Brain pericyte (primary cell): ENCODE measurements around the gene FGF14.

Experiments used
- DNase-seq: peaks from one replicate; pipeline ENCODE4 v3.0.0-alpha.2; 2012; ENCODE audit warnings: low read depth, low spot score

Gene FGF14

GRCh38 chr13:102401766-102402165, at the start of gene FGF14:
FGF14 (minus strand) TSS chr13:102402048.
- DNase-seq: no peak

GRCh38 chr13:102443249-102443648, 41.4 kb upstream of the FGF14 start:
- DNase-seq: no peak

- no peak for DNase-seq
These were observed 39.2 kb upstream of the FGF14 start for GRCh38 chr13:102441085-102441484.

- DNase-seq: no peak
These were observed 38.5 kb upstream of the FGF14 start for GRCh38 chr13:102440259-102440936.

DNA sequence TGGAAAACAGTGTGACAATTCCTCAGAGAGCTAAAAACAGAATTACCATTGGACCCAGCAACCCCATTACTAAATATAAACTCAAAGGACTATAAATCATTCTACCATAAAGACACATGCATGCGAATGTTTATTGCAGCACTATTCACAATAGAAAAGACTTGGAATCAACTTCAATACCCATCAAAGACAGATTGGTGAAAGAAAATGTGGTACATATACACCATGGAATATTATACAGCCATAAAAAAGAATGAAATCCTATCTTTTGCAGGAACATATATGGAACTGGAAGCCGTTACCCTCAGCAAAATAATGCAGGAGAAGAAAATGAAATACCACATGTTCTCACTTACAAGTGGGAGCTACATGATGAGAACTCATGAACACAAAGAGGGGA, 20.8 kb upstream of the FGF14 start:
- DNase-seq: no peak

DNA sequence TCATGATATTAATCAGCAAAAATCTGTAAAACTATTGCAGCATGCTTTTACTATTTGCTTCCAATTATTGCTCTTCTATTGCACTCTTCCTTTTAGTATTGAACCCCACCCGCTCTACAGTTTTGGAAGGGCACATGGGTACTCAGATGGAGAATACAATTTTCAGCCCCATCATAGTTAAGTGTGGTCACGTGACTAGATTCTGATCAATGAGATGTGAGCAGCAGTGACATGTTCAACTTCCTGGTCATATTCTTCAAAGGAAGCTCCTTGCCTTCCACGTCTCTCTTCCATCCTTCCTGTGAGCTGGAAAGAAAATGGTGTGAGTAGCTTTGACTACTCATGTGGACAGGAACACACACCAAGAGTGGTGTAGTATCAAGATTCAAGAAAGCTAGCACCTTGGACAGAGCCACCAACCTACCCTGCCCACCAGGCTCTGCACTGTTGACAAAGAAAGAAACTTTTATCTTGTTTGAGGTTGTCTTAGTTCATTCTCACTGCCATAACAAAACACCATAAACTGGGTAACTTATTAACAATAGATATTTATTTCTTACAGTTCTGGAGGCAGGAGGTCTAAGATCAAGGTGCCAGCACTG, 3.8 kb upstream of the FGF14 start:
- no peak for DNase-seq

DNA sequence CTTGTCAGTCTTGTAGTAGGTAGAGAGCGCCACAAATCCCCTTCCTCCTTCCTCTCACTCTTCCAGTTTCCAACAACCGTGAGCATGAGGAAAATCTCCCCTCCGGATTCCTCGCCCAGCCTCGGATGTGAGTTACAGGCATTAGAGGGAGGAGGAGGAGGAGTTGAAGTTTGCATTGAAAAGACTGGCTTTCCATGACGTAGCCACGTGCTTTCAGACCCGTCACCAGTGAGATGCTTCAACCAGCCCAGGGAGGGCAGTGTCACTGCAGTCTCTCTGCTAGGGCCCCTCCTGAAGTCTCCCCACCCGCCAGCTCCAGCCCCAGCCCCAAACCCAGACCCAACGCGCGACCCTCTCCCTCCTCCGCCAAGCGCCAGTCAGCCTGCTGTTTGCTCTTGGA, 442 bp upstream of the FGF14 start:
- DNase-seq: no peak

DNA sequence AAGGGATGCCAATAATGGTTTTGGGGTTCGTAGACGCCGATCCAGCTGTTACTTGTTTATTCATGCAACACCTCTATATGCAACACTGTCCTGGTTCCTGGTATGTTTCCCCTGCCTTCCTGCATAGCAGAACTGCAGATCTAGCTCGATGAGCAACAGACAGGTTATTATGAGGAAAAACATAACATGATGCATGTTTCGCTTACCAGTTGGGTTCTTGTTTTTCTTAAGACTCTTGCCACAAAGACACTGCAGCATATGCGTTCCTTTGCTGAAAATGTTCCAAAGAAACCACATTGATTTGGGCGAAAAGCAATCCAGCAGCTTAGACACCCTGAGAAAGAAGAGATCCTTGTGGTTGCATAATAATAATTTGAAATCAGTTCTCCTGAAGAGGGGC, 583 bp downstream of the FGF14 start:
- no peak for DNase-seq

DNA sequence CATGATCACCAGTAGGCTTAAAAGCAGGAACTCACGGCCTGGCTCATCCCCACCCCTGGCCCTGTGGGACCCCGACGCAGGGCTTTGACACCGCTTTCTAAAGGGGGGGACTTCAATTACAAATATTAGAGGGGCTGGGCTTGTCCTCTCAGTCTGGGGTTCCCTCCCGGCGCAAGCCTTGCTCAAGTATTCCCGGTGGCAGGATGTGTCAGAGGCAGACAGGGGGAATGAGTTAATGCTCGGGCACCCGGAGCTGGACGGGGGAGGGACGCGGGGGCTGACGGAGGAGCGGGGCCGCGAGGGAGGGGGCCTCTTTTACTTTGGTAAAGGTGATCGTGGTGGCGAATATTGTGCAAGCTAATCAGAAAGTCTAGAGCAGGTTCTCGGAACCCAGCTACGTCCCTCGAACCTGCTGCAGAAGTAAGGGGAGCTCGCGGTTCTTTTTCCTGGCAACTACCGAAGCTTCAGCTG, 1.1 kb downstream of the FGF14 start:
- no peak for DNase-seq

DNA sequence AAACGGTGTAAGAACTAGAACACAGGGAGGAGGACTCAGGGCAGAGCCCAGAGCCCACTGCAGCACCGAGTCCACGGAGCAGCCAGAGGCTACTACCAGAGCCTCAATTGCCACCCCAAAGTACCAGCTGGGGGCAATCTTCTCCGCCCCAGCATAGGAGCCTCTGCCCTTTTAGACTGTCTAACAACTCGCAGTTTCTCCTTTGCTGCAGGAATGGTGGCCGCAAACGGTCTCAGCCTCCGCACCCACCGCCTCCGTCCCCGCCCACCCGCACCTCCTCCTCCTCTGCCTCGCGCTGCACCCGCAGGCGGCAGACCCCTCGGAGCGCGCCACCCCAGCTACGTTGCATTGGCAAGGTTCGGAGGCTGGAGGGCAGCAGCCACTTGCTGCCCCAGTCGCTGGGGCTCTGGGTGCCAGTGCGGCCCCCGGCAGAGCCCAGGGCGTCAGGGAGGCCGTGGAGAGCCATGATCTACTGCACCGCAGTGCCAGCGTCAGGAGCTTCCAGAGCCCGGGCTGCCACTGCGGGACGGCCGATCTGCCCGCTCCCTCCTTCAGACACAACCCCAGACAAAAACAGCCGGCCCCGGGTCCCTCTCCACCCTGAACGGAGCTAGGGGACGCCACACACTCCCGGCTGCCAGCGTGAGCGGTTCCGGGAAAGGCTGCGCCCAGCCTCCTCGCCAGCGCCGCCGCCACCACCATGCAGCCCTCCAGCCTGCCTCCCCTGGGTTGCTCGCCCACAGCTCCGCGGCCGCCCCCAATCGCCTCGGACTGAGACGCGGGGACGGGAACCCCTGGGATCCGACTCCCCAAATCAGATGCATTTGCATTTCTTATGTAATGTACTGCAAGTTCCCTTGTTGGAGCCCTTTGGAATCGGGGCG, 1.8 kb downstream of the FGF14 start:
- no peak for DNase-seq

DNA sequence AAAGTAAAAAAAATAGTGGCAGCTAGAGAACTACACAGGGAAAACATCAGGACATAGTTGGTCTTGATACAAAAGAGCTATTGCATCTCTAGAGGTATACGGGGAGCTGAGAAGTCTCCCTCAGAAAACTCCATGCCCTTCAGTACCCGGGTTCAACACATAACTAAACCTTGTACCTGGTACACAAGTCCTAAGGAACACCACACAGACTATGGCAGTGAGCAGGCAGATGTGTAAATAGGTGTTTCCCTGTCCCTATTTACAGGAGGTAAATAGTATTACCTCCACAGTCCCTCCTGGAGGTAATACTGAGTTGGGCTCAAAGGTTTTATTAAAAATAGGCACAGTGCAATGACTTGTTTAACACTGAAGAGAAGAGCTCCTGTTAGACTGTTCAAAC, 5.9 kb downstream of the FGF14 start:
- DNase-seq: no peak

DNA sequence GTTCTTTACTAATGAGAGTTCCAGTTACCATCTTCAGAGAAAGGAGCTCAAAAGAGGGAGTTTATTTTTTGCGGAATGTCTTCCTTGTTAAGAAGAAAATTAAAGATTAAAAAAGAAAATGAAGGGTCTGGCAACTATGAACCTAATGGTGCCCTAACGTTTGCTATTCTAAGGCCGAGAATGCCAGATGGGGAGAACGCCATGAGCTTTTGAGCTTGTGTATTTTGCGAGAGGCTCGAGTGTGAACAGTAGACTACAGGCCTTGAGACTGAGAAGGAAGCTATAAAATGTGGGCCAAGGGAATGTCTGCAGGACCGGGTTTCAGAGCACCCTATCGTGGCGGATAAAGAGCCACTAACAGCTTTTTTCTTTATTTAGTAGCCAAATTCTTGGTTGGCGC, 6.7 kb downstream of the FGF14 start:
- DNase-seq: no peak

- peak; percentile 45 for DNase-seq
These were observed 7.4 kb downstream of the FGF14 start for GRCh38 chr13:102394158-102395053.

DNA sequence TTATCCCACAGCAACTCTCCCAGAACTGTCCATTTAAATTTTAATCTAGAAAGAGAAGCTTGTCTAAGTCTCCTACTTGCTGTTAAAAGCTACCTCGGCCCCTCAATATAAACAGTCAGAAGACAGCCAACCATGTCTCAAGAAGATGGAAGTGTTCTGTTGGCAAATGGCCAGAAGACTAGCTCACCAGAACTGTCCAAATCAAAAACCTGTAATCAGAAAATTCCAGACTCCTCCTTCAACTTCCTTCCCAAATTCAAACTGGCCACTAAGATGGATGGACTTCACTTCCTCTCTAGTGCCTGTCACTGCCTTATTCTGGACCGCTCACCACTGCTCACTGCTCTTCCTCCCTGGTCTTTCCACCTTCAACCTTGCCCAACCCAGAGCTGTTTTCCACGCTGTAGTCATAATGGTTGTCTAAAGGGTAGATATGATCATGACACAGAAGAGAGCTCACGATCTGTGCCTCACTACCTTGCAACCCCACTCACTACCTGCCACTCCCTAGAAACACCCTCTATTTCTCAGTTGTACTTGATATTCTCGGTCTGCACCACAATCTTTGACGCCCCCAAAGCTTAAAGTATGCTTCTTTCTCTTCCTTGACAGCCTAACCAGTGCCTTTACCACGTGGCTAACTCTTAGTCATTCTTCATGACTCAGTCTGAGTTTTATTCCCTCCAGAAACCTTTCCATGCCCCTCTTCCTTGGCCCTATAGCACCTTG, 9.2 kb downstream of the FGF14 start:
- no peak for DNase-seq

GRCh38 chr13:102386461-102386860, 15.4 kb downstream of the FGF14 start:
- DNase-seq: no peak

DNA sequence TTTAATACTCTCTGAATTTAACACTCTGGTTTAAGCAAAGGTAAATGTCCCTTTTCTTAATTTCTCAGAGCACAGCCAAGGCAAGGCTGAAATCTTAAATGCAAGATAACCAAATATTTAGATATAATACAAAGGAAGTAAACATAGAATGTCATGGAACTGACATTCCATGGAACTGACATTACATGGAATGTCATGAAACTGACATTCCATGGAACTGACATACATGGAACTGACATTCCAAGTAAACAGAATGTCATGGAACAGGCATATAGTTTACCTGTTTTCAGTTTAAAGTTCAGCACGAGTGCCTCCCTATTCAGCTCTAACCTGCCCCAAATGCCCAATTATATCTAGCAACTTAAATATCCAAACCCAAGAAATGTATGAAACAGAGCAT, 21.8 kb downstream of the FGF14 start:
- no peak for DNase-seq

GRCh38 chr13:102376318-102376717, 25.5 kb downstream of the FGF14 start:
- DNase-seq: no peak

DNA sequence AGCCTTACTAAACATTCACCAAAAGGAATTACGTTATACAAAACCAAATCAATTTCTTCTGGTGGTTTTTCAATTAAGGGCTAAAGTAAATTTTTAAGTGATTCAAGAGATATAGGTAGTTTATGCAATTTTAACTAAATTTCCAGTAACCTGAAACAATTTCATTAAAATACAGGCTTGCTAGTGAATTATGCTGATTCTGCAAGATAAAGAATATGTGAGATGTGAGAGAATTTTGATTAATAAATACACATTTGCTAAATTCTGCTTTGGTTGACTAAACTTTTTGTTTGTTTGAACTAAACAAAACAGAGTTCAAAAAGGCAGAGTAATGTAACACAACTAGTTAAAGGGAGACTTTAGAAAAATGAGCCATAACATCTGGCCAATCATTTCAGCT, 27.1 kb downstream of the FGF14 start:
- DNase-seq: no peak

GRCh38 chr13:102374233-102374632, 27.6 kb downstream of the FGF14 start:
- no peak for DNase-seq

- DNase-seq: no peak
These were observed 28.6 kb downstream of the FGF14 start for GRCh38 chr13:102373221-102373620.

GRCh38 chr13:102369302-102369701, 32.5 kb downstream of the FGF14 start:
- no peak for DNase-seq
